Muscle of arm (tissue), 12 donors: Measurements from ENCODE around the gene PSMF1. TPM values are rescaled to one million over a fixed set of nuclear protein-coding genes. Genes with fewer than 3 reads are reported as not detected.

Source experiments
- DNase-seq: peaks from one replicate; pipeline ENCODE4 v3.0.0-alpha.2; 2013
- polyA plus RNA-seq, 12 donors: library from polyadenylated mRNA; unstranded; fragments of 120-200 nt; gene quantifications; one replicate each; pipeline ENCODE4 v1.2.1, GENCODE V29; 2013; ENCODE audit not compliant: insufficient read length in 12 of 12

The PSMF1 gene
- polyA plus RNA-seq, 12 donors = 79.8 to 144 (median 96.1) TPM; not detected in 1

GRCh38 chr20:1160991-1161390 is 42.6 kb downstream of the PSMF1 start:
- no peak for DNase-seq

GRCh38 chr20:1163105-1163504 is 44.7 kb downstream of the PSMF1 start:
- DNase-seq = no peak

DNA sequence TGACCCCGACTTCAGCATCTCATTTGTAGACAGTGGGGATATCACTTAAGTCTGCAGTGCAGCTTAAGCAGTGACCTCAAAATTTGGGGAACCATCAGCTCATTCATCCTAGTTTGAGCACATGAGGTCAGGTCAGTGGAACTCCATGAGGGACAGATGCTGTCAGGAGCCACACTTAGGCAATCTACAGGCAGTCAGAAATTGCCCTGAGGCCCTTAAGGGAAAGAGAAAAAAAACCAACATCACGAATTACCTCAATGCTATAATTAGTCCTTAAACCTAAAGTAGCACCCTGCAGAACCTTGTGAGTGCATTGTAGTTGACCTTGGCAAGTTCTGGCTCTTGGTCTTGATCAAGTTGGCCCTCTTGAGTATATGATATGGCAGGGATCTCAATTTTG is 45.3 kb downstream of the PSMF1 start:
- no peak for DNase-seq

GRCh38 chr20:1164871-1165270 is 46.5 kb downstream of the PSMF1 start:
- DNase-seq = no peak

DNA sequence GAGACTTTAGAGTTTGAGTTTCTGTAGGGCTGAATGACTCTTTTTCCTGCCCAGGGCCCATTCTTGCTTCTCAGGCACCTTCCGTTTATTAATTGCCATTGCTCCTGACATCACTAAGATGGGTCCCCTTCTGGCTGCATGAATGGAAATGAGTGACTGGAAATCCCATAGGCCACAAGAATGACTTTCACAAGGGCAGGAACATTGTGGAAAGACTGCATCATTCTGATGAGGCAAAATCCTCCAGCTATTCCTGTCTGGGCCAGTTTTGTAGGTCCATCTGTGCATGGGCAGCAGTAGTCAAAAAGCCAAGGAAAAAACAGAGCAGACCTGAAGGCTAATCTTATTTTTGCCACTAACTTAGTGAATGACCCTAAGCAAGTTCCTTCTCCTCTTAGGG is 47.1 kb downstream of the PSMF1 start:
- DNase-seq = no peak

DNA sequence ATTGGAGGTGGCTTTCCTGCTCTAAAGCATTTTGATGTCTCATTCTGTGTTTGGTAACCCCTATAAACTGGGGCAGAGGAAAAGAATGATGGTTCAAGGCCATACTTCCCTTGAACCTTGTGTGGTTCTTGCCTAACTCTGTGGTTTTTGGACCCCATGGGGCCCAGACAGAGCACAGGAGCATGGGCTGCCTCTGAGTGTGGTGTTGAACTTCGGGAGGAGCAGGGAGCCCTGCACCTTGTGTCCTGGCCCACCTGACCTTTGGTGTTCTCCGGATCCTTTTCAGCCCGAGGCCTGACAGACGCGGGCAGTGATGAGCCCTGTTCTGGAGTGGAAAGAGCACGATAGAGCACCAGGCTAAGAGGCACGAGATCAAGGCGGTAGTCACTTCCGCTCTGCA is 47.5 kb downstream of the PSMF1 start:
- no peak for DNase-seq

DNA sequence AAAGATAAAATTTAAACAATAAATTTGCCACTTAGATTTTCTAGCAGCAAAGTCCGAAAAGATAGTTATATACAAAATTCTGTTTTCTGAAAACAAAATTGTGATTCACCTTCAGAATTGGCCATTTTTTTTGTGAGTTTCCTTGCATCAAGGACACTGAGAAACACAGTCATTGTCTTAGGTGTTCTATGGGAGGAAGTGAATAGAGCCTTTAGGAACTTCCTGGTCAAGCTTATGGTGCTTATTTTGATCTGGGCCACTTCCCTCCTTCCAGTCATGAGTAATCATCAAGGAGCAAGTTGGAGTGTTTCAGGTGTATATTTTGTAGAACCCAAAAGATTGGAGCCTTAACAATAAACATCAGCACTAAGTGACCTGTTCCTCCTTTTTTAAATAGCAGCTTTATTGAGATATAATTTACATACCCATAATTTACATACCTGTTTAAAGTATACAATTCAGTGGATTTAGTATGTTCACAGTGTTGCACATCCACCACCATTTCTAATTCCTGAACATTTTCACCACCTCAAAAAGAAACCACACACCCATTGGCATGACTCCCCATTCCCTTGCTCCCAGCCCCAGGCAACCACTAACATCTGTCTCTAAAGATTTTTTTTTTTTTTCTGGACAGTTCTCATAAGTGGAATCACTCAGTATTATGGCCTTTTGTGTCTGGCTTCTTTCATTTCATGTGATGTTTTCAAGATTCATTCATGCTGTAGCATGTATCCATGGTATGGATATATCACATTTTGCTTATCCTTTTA is 48.7 kb downstream of the PSMF1 start:
- no peak for DNase-seq

DNA sequence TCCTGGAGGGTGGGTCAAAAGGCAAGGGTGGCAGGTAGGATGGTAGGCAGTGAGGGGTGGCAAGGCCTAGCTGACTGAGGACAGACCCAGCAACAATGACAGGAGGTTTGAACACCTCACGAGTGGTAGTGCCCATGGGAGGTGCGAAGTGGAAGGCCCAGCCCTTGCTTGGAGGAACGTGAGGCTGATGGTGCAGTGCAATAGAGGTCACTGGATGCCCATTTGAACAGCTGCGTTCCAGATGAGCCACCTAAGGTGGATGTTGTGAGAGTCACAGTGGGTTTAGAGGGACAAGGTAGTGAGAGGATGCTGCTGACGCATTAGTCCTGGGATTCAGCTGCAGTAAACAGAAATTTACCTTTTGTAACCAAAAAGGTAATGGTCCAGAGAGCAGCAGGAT is 50.8 kb downstream of the PSMF1 start:
- no peak for DNase-seq

GRCh38 chr20:1171461-1172093 is 53.2 kb downstream of the PSMF1 start:
- peak; percentile 25 for DNase-seq

- no peak for DNase-seq
Measured at GRCh38 chr20:1173698-1174097, 55.3 kb downstream of the PSMF1 start.

DNA sequence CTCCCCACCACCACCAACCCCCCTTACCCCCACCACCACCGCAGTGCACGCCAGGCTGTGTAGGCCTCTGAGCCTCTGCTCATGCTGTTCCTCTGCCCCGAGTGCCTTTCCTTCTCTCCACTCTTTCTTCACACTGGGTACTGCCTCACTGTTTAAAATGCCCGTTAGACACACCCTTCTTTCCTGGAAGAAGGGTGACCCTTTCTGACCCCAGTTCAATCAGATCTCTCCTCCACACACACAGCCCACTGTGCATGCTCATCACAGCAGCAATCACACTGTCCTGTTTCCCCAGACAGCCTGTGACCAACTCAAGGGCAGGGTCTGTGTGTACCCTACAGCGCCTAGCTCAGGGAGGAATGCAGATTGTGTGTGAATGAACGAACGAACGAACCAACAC is 56.4 kb downstream of the PSMF1 start:
- DNase-seq = no peak

DNA sequence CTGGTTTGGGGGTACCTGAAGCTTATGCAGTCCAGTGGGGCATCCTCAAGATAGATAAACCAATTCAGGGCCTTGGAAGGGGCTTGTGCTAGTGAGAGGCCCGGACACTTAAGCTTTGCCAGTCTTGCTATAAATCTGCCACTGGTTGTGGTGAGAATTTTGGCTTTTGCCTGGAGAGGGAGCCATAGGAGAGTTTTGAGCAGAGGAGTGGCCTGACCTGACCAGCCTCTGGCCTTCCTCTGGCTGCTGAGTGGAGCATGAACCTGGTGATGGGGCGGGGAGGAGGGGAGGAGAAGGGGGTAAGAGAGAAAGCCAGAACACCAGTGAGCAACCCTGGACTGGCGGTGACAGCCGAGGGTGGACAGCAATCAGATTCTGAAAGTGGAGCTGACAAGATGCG is 59.3 kb downstream of the PSMF1 start:
- DNase-seq = no peak

- DNase-seq = no peak
Measured at GRCh38 chr20:1178103-1178502, 59.7 kb downstream of the PSMF1 start.

DNA sequence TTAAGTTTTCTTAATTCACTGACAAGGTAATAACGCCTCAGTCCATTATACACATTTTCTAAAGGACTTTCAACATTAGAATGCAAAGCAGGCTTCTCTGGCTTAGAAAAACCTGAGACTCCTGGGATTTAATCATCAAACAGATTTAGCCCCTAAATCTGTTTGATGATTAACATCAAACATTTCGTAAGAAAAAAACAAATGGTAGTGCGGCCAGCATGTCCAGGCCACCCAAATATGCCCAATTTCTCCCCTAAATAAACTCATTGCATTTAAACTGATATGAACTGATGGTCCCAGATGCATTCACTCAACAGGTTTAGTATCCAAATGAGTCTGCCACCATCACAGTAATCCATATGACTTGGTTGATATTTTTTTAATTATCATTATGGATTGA is 60.2 kb downstream of the PSMF1 start:
- no peak for DNase-seq

GRCh38 chr20:1180949-1181348 is 62.5 kb downstream of the PSMF1 start:
- no peak for DNase-seq

GRCh38 chr20:1182106-1182505 is 63.7 kb downstream of the PSMF1 start:
- no peak for DNase-seq

GRCh38 chr20:1183153-1183552 is 64.8 kb downstream of the PSMF1 start:
- DNase-seq = no peak

DNA sequence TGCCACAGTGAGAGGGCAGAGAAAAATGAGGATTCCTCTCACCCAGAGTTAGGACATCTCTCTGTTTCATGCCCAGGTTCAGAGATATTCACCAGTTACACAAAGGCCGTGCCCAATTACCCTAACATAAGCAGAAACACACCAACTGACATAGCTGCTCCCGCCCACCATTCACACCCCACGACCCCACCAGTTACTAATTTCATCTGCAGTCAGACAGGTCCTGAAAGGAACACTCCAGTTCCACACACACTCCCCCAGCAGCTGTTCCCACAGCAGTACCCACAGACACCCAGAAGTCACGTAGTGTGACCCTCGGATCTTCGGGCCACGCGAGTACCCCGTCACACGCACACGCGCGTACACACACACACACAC is 65.8 kb downstream of the PSMF1 start:
- no peak for DNase-seq

DNA sequence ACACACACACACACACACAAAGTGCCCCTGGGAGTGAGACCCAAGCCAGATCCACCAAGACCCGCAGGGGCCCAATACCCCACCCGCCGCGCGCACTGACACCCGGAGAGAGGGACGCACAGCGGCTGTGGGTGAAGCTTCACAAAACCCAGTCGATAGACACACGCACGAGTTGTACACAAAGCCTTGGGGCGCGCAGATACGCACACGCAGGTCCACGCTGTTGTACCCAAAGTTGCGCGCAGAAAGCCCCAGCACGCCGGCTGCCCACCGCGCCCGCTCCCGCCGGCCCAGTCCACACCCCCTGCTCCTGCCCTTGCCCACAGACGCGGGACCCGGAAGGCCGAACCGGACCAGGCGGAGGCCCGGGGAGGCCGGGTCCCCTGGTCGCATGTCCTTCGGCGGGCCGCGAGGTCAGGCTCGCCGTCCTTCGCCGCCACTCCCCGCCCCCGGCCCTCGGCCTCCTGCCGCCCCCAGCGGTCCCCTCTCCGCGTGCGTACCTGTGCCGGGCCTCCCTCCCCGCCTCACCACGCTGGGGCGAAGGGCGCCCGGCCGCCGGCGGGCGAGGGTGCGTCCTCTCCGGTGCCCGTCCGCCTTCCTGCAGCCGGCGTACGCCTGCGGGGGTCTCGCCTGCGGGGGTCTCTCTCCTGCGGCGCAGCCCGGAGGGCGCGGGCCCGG is 66.4 kb downstream of the PSMF1 start, which contains the start of gene TMEM74B:
TSS of gene TMEM74B (minus strand) at position 344 of the 678 bp plus-strand sequence. CDS start 1,180 bp downstream, outside the sequence.
- no peak for DNase-seq

DNA sequence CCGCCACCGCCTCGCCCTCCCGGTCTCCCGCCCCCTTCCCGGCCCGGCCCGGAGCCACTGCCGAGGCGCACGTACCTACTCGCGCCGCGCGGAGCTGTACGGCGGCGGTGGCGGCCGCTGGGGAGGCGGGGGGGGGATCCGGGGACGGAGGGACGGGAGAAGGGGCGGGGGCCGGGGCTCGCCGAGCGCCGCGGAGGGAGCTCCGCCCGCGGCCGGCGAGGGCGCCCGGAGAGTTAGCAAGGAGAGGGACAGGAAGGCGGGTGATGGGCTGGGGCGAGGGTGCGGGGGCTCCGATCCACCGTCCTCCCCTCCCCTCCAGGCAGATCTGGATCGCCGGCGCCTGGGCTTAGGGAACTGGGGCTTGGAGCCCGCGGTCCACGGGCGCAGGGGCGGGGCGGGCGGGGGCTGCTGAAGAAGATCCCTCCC is 66.9 kb downstream of the PSMF1 start:
- no peak for DNase-seq

- no peak for DNase-seq
Measured at GRCh38 chr20:1185790-1186334, 67.5 kb downstream of the PSMF1 start.

- no peak for DNase-seq
Measured at GRCh38 chr20:1186367-1186991, 68.1 kb downstream of the PSMF1 start.
